GM18526 (cell line): ENCODE measurements around the gene STX4.

Experiments used
- POLR2A ChIP-seq: IDR thresholded peaks from 3 replicates; pipeline ENCODE4 v1.6.1; 2011; ENCODE audit not compliant: insufficient read length; ENCODE audit errors: extremely low read depth

Gene STX4

GRCh38 chr16:31072540-31073141, 39.3 kb downstream of the STX4 start:
- no peak for TF ChIP-seq POLR2A

- TF ChIP-seq POLR2A = peak; percentile 43
Measured at GRCh38 chr16:31073142-31073969, 40.0 kb downstream of the STX4 start.

GRCh38 chr16:31073970-31074813, 40.8 kb downstream of the STX4 start, which contains the start of the genes ZNF646 and ZNF668:
Gene ZNF646 (plus strand): TSS chr16:31074422. CDS start chr16:31076325, 1,903 bp downstream.
Gene ZNF668 (minus strand): TSS chr16:31074240. CDS start chr16:31064459, 9,781 bp downstream.
- peak; percentile 89 for TF ChIP-seq POLR2A

- TF ChIP-seq POLR2A = no peak
Measured at GRCh38 chr16:31074814-31075183, 41.4 kb downstream of the STX4 start.

- TF ChIP-seq POLR2A = no peak
Measured at GRCh38 chr16:31076319-31076718, 43.0 kb downstream of the STX4 start.

- TF ChIP-seq POLR2A = no peak
Measured at GRCh38 chr16:31077024-31077423, 43.7 kb downstream of the STX4 start.

- no peak for TF ChIP-seq POLR2A
Measured at GRCh38 chr16:31077592-31078396, 44.4 kb downstream of the STX4 start.

- TF ChIP-seq POLR2A = no peak
Measured at GRCh38 chr16:31078597-31079341, 45.4 kb downstream of the STX4 start.

GRCh38 chr16:31079342-31079944, 46.1 kb downstream of the STX4 start:
- TF ChIP-seq POLR2A = no peak

- no peak for TF ChIP-seq POLR2A
Measured at GRCh38 chr16:31080035-31080629, 46.8 kb downstream of the STX4 start.

GRCh38 chr16:31080756-31081419, 47.5 kb downstream of the STX4 start:
- TF ChIP-seq POLR2A = no peak

- TF ChIP-seq POLR2A = no peak
Measured at GRCh38 chr16:31081428-31082351, 48.3 kb downstream of the STX4 start.
